ENCODE data around the gene FAM193B.

GRCh38 chr5:177511796-177512675 lies 42.3 kb downstream of the FAM193B start:
- no peak for TF ChIP-seq CTCF (IDR thresholded peaks at IDR 0.05)
- TF ChIP-seq POLR2AphosphoS5 (IDR thresholded peaks at IDR 0.05) = no peak
- TF ChIP-seq POLR2A (IDR thresholded peaks at IDR 0.05) = no peak
- TF ChIP-seq EP300 (IDR thresholded peaks at IDR 0.05) = no peak

All from sigmoid colon (tissue), 4 donors.